HepG2 (cell line): ENCODE measurements around the gene SLC13A3. TPM values are rescaled to one million over a fixed set of nuclear protein-coding genes. Genes with fewer than 3 reads are reported as not detected.

ENCODE experiments used
- ELF4 ChIP-seq: sonication (generic); formaldehyde crosslinking; IDR thresholded peaks from 2 replicates; pipeline ENCODE4 v1.5.0; 2020; ENCODE audit warnings: missing genetic modification reagents, mild to moderate bottlenecking, moderate library complexity, borderline replicate concordance
- HDAC2 ChIP-seq: sonication (generic); formaldehyde crosslinking; IDR thresholded peaks from 2 replicates; pipeline ENCODE4 v1.4.0; 2020; ENCODE audit warnings: missing genetic modification reagents
- HMG20A ChIP-seq: IDR thresholded peaks from 2 replicates; pipeline ENCODE4 v1.6.1; 2016; ENCODE audit warnings: borderline replicate concordance
- HNRNPL ChIP-seq: fragments of 200-400 bp; formaldehyde crosslinking; IDR thresholded peaks from 2 replicates; pipeline ENCODE4 v1.6.1; 2017; ENCODE audit warnings: mild to moderate bottlenecking, low read depth, low read length
- KDM5B ChIP-seq: sonication (generic); formaldehyde crosslinking; IDR thresholded peaks from 2 replicates; pipeline ENCODE4 v1.4.0; 2020; ENCODE audit warnings: missing genetic modification reagents, mild to moderate bottlenecking, borderline replicate concordance
- MEIS1 ChIP-seq: sonication (generic); formaldehyde crosslinking; IDR thresholded peaks from 2 replicates; pipeline ENCODE4 v1.9.0; 2021; ENCODE audit warnings: mild to moderate bottlenecking, missing genetic modification reagents, moderate library complexity, borderline replicate concordance
- NCOA1 ChIP-seq: sonication (generic); formaldehyde crosslinking; IDR thresholded peaks from 2 replicates; pipeline ENCODE4 v1.9.0; 2021; ENCODE audit warnings: missing genetic modification reagents
- NCOR1 ChIP-seq: fragments of 200-600 bp; sonication (generic); IDR thresholded peaks from 2 replicates; pipeline ENCODE4 v1.7.0; 2017; ENCODE audit warnings: antibody characterized with exemption, low read length, borderline replicate concordance
- RAD21 ChIP-seq: fragments of 450-650 bp; formaldehyde crosslinking; IDR thresholded peaks from 2 replicates; pipeline ENCODE4 v1.5.0; 2020; ENCODE audit warnings: mild to moderate bottlenecking
- RFX1 ChIP-seq: fragments of 450-650 bp; IDR thresholded peaks from 2 replicates; pipeline ENCODE4 v1.6.1; 2017
- ZC3H13 ChIP-seq: sonication (generic); formaldehyde crosslinking; IDR thresholded peaks from 2 replicates; pipeline ENCODE4 v1.8.1; 2023; ENCODE audit warnings: mild to moderate bottlenecking, missing genetic modification reagents, moderate library complexity
- ZNF331 ChIP-seq: sonication (generic); formaldehyde crosslinking; IDR thresholded peaks from 2 replicates; pipeline ENCODE4 v1.4.0; 2020; ENCODE audit warnings: missing genetic modification reagents
- polyA plus RNA-seq, 8 experiments: library from polyadenylated mRNA; depleted of rRNA in 3 of 8; stranded (reverse) in 7 of 8; unstranded in 1 of 8; fragments of >200 nt; fragmentation: Illumina TruSeq in 4 of 8; extraction: Trizol in 4 of 8; gene quantifications; 2 replicates each; pipeline versions ENCODE4 v1.2.1 to v1.2.3, GENCODE V29; 2011 to 2016; ENCODE audit warnings: low read depth in 4 of 8, missing spikeins in 1 of 8, mixed read lengths in 1 of 8; ENCODE audit not compliant: insufficient read depth in 1 of 8
- total RNA-seq, 5 experiments: library from RNA; depleted of rRNA; stranded (reverse); fragments of >200 nt; fragmentation: Illumina TruSeq; extraction: Trizol; gene quantifications; 2 replicates each; pipeline ENCODE4 v1.2.3, GENCODE V29; 2016; ENCODE audit warnings: low read depth in 1 of 5
- TF ChIP-seq, protein P1 (sequence below): sonication (generic); formaldehyde crosslinking; IDR thresholded peaks from 2 replicates; pipeline ENCODE4 v1.8.0; 2022; ENCODE audit warnings: missing genetic modification reagents, mild to moderate bottlenecking, inconsistent platforms, borderline replicate concordance
- TF ChIP-seq, protein P2 (sequence below): sonication (generic); formaldehyde crosslinking; IDR thresholded peaks from 2 replicates; pipeline ENCODE4 v1.4.0; 2020; ENCODE audit warnings: missing genetic modification reagents
- TF ChIP-seq, protein P3 (sequence below): IDR thresholded peaks from 2 replicates; pipeline ENCODE4 v1.6.1; 2016
- TF ChIP-seq, protein P4 (sequence below): sonication (generic); formaldehyde crosslinking; IDR thresholded peaks from 2 replicates; pipeline ENCODE4 v1.4.0; 2020; ENCODE audit warnings: mild to moderate bottlenecking, missing genetic modification reagents, borderline replicate concordance
- TF ChIP-seq, protein P5 (sequence below): sonication (generic); formaldehyde crosslinking; IDR thresholded peaks from 2 replicates; pipeline ENCODE4 v1.8.1; 2023; ENCODE audit warnings: mild to moderate bottlenecking, moderate library complexity, missing genetic modification reagents

SLC13A3 gene
- total and polyA plus RNA-seq, 2 of the 13 experiments (the other 11 are each of a cell fraction or from before 2014, with no cell fraction given) = 66.5 to 76.0 TPM

DNA sequence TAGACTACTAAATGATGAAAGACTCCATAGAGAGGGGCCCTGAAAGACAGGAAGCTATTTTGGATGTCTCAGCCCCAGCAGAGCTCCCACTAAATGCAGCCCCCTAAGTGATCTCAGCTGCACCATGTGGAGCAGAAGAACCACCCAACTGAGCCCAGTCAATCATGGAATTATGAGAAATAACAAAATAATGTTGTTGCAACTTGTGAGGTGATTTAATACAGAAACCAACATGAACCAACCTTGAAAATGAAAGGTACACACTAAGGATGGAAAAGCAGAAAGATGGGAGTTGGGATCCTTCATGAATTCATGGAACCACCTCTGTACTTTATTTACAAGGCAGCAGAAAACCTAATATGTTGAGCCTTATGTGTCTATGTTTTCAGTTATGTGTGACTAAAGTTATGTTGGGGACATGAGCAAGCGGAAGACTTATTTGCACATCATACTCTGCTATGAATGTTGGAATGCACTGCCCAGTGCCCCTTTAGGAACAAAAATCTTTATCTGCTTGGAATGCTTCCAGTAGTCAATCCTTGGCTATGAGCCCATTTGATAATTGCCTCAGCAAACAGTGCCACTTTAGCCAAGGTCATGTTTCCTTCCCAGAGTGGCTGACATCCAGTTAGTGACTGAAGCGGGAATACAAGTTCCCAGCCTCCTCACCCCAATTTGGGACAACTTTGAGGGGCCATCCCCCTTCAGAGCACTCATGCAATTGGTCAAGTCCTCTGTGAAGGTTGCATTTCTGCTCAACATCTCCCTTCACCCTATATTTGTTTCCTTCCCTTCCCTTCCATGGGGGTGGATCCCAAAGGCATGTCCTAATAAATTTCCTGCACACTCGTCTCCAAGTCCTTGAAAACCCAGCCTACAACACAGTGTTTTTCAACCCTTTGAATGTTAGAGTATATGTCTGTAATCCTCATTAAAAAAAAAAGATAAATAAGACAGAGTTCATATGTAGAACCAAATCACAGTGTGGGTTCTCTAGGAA lies 19.6 kb upstream of the SLC13A3 start (continued):
- TF ChIP-seq HNRNPL (no peak), NCOR1 (peak; percentile 96; the same call in 1 of the 2 replicates), ZNF331 (CRISPR knock-in tag) (peak; percentile 100), NCOA1 (peak; percentile 76; the same call in 1 of the 2 replicates), RFX1 (no peak), HDAC2 (CRISPR knock-in tag) (peak; percentile 98), RAD21 (CRISPR knock-in tag) (peak; percentile 23; the same call in 1 of the 2 replicates), KDM5B (CRISPR knock-in tag) (0 out of 2 replicates have a peak, but pooled peaks have one; percentile 25), ELF4 (CRISPR knock-in tag) (peak; percentile 76; the same call in 1 of the 2 replicates), HMG20A (CRISPR knock-in tag) (peak; percentile 99), MEIS1 (CRISPR knock-in tag) (peak; percentile 88; the same call in 1 of the 2 replicates), ZC3H13 (CRISPR knock-in tag) (no peak)
- TF ChIP-seq, protein P1, sequence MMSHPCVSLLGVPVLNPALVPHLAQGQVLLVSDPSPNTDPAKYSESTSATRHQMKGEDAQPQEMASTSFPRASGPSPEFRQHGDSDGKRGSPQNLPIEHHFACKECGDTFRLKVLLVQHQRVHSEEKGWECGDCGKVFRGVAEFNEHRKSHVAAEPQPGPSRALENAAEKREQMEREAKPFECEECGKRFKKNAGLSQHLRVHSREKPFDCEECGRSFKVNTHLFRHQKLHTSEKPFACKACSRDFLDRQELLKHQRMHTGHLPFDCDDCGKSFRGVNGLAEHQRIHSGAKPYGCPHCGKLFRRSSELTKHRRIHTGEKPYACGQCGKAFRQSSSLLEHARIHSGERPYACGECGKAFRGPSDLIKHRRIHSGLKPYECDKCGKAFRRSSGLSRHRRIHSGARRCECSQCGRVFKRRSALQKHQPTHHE (CRISPR knock-in tag) = peak; percentile 50; the same call in 1 of the 2 replicates
- TF ChIP-seq, protein P2, sequence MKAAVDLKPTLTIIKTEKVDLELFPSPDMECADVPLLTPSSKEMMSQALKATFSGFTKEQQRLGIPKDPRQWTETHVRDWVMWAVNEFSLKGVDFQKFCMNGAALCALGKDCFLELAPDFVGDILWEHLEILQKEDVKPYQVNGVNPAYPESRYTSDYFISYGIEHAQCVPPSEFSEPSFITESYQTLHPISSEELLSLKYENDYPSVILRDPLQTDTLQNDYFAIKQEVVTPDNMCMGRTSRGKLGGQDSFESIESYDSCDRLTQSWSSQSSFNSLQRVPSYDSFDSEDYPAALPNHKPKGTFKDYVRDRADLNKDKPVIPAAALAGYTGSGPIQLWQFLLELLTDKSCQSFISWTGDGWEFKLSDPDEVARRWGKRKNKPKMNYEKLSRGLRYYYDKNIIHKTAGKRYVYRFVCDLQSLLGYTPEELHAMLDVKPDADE (CRISPR knock-in tag) = no peak
- TF ChIP-seq, protein P3, sequence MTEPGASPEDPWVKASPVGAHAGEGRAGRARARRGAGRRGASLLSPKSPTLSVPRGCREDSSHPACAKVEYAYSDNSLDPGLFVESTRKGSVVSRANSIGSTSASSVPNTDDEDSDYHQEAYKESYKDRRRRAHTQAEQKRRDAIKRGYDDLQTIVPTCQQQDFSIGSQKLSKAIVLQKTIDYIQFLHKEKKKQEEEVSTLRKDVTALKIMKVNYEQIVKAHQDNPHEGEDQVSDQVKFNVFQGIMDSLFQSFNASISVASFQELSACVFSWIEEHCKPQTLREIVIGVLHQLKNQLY (CRISPR knock-in tag) = peak; percentile 92; the same call in 1 of the 2 replicates
- TF ChIP-seq, protein P4, sequence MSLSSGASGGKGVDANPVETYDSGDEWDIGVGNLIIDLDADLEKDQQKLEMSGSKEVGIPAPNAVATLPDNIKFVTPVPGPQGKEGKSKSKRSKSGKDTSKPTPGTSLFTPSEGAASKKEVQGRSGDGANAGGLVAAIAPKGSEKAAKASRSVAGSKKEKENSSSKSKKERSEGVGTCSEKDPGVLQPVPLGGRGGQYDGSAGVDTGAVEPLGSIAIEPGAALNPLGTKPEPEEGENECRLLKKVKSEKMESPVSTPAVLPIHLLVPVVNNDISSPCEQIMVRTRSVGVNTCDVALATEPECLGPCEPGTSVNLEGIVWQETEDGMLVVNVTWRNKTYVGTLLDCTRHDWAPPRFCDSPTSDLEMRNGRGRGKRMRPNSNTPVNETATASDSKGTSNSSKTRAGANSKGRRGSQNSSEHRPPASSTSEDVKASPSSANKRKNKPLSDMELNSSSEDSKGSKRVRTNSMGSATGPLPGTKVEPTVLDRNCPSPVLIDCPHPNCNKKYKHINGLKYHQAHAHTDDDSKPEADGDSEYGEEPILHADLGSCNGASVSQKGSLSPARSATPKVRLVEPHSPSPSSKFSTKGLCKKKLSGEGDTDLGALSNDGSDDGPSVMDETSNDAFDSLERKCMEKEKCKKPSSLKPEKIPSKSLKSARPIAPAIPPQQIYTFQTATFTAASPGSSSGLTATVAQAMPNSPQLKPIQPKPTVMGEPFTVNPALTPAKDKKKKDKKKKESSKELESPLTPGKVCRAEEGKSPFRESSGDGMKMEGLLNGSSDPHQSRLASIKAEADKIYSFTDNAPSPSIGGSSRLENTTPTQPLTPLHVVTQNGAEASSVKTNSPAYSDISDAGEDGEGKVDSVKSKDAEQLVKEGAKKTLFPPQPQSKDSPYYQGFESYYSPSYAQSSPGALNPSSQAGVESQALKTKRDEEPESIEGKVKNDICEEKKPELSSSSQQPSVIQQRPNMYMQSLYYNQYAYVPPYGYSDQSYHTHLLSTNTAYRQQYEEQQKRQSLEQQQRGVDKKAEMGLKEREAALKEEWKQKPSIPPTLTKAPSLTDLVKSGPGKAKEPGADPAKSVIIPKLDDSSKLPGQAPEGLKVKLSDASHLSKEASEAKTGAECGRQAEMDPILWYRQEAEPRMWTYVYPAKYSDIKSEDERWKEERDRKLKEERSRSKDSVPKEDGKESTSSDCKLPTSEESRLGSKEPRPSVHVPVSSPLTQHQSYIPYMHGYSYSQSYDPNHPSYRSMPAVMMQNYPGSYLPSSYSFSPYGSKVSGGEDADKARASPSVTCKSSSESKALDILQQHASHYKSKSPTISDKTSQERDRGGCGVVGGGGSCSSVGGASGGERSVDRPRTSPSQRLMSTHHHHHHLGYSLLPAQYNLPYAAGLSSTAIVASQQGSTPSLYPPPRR (CRISPR knock-in tag) = peak; percentile 92
- TF ChIP-seq, protein P5, sequence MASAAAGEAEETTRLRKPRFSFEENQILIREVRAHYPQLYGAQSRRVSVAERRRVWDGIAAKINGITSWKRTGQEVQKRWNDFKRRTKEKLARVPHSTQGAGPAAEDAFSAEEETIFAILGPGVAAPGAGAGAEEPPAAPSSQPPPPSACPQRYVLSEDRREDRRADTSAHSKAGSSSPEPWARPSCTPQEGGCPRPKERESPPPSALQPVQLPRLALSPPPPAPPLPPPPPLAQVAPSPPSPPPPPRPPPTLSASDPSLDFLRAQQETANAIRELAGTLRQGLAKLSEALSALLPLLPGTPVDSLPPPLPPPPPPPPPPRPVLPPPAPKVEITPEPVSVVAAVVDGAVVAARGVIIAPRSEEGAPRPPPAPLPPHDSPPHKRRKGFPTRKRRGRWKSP (CRISPR knock-in tag) = no peak
